ENCODE measurements around the gene TXNRD2.

- TF ChIP-seq CTCF (IDR thresholded peaks at IDR 0.05) (no peak), EP300 (IDR thresholded peaks at IDR 0.05) (no peak)
Observed at GRCh38 chr22:19832476-19833108, 109.0 kb downstream of the TXNRD2 start.

Measured in tibial nerve (tissue), 4 donors.